C4-2B (cell line): ENCODE data around the gene CATSPERE.

Source experiments
- H3K27ac ChIP-seq: fragments of 450-650 bp; 2 replicates; pipeline ENCODE4 v1.5.1; 2017
- ZFX ChIP-seq: fragments of 450-650 bp; IDR thresholded peaks from 2 replicates; pipeline ENCODE4 v1.6.1; 2017
- TF ChIP-seq, protein P1 (sequence below): fragments of 450-650 bp; conservative IDR thresholded peaks from 2 replicates; pipeline ENCODE4 v1.5.1; 2017; ENCODE audit warnings: mild to moderate bottlenecking

CATSPERE gene

DNA sequence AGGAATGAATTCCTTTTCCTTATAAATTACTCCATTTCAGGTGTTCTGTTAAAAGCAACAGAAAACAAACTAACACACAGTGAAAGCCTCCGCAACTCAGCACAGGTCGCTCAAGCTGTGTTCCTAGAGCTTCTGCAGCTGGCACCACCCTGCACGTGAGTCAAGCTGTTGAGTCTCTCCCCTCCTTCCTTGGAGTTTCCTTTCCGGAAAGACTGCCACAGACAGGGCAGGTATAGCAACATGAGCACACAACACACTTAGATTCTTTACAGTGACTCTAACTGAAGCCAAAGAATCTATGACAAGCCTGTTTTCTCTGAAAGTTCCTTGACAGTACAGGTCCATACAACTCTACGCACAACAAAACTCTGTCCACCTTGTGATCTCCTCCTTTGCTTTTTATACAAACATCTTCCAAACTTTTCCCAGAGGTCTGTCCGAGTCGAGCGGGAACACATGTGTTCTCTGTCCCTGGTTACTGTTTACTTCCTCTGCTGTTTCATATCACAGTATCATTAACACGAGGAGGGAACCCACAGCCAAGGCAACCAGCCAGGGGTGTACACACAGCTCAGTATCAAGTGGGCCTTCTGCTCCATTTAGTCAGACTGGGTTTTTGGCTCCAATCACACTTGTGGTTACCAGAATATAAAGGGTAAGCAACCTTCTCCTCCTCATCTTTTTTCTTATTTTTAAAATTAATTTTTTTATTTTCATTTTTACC lies 153.2 kb downstream of the CATSPERE start:
- no peak overlapping the region for H3K27ac ChIP-seq
- TF ChIP-seq, protein P1, sequence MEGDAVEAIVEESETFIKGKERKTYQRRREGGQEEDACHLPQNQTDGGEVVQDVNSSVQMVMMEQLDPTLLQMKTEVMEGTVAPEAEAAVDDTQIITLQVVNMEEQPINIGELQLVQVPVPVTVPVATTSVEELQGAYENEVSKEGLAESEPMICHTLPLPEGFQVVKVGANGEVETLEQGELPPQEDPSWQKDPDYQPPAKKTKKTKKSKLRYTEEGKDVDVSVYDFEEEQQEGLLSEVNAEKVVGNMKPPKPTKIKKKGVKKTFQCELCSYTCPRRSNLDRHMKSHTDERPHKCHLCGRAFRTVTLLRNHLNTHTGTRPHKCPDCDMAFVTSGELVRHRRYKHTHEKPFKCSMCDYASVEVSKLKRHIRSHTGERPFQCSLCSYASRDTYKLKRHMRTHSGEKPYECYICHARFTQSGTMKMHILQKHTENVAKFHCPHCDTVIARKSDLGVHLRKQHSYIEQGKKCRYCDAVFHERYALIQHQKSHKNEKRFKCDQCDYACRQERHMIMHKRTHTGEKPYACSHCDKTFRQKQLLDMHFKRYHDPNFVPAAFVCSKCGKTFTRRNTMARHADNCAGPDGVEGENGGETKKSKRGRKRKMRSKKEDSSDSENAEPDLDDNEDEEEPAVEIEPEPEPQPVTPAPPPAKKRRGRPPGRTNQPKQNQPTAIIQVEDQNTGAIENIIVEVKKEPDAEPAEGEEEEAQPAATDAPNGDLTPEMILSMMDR: no peak
- no peak for TF ChIP-seq ZFX

DNA sequence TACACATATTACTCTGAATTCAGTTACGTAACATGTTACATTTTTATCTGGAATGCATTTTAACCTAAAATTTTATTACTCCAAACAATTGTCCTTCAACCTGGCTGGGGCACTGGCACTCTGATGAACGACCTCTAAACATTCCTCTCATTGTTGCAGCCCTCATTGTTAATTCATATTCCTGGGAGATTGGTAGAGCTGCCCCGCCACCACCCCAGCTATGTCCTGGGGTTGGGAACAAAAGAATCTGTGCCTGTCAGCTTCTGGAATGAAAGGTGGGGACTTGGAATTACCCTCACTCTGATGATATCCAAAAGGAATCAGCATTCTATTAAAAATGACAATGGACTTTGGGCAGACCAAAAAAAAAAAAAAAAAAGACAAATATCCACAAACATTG lies 153.8 kb downstream of the CATSPERE start:
- no peak for TF ChIP-seq ZFX
- TF ChIP-seq, protein P1: no peak
- H3K27ac ChIP-seq: no peak overlapping the region

DNA sequence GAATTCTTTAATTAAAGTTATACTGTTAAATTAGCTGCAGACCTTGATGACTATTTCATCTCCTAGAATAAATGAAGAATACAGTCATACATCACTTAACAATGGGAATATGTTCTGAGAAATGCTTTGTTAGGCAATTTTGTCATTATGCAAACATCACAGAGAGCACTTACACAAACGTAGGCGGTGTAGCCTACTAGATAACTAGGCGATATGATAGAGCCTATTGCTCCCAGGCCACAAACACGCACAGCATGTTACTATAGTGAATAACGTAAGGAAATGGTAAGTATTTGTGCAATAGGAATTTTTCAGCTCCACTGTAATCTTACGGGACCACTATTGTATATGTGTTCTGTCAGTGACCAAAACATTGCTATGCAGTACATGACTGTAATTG lies 154.2 kb downstream of the CATSPERE start:
- TF ChIP-seq, protein P1: no peak
- TF ChIP-seq ZFX: no peak

DNA sequence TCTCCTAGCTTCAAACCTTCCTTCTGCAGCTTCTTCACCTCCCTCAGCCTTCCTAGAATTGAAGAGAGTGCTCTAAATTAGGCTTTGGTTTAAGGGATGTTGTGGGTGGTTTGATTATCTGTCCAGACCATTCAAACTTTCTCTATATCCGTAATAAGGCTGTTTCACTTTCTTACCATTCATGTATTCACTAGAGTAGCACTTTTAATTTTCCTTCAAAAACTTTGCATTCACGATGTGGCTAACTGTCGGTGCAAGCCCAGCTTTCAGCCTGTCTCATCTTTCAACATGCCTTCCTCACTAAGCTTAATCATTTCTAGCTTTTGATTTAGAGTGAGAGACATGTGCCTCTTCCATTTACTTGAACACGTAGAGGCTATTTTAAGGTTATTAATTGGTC lies 165.6 kb downstream of the CATSPERE start:
- H3K27ac ChIP-seq: no peak overlapping the region
- TF ChIP-seq, protein P1: no peak
- TF ChIP-seq ZFX: no peak

More for the DNA sequence above, 154.2 kb downstream of the CATSPERE start:
- no peak overlapping the region for H3K27ac ChIP-seq

DNA sequence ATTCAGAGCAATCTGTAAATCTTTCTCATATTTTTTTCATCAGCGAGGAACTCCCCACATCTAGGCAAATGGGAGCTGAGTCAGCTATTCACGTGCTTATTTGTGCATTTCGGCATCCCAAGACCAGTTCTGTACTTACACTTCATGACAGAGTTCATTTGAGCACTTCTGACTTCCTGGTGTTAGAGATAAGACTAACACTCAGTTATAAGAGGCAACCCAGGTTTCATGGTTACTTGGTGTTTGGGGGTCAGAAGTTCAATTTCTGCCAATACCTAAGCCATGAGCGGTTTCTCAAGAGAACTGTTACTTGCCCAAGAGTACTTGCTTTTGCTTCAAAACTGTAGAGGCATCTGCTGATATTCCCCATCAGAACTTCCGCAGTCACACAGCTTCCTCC lies 167.7 kb downstream of the CATSPERE start:
- no peak for TF ChIP-seq ZFX
- TF ChIP-seq, protein P1: no peak
- H3K27ac ChIP-seq: no peak overlapping the region

DNA sequence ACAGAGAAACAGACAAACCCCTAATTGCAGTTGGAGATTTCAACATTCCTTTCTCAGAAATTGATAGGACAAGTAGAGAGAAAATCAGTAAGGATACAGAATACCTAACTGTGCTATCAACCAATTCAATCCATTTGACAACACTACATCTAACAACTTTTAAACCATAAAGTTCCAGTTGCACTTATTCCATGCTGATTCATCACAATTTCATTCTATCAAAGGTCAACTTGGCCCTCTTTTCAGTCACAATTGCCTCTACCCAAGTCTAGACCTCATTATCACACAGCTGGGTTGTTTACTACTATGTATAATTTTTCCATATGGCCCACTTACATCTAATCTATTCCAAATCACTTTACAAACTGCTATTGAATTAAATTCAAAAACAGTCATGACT lies 172.1 kb downstream of the CATSPERE start:
- TF ChIP-seq ZFX: no peak
- TF ChIP-seq, protein P1: no peak
- H3K27ac ChIP-seq: no peak overlapping the region

DNA sequence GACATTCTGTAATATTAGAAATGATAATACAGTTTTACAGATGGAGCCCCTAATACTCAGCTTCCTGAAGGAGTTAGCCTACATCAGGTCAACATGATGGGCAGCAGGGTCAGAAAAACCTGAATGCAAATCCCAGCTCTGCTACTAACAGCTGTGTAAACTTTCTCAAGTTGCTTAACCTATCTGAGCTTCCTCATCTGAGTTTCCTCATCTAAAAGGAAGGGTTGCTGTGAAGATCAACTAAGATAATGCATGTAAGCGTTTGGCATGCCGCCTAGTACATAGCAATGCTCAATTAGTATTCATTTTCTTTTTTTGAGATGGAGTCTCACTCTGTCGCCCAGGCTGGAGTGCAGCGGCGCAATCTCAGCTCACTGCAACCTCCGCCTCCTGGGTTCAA lies 173.5 kb downstream of the CATSPERE start:
- H3K27ac ChIP-seq: peak overlapping the region; percentile 18; the same call in 1 of the 2 replicates
- no peak for TF ChIP-seq ZFX
- TF ChIP-seq, protein P1: no peak
